ACHN (cell line): Measurements from ENCODE around the gene RYK.
"Not testable (repeated sequence)": the region's sequence is repeated elsewhere in the genome, so short reads cannot be mapped to it uniquely, and the experiment has no call there.

Experiments
- DNase-seq: peaks from one replicate; pipeline ENCODE4 v3.0.0-alpha.2; 2015
- in situ Hi-C: cut with HindIII; loops from 2 replicates; pipeline ENCODE4 v1.10.0; 2017; ENCODE audit warnings: low sequenced_read_pairs, low pct_ligation_motif_present, low pct_unique_long_range_greater_than_20kb

The RYK gene

GRCh38 chr3:134232151-134232550 lies 18.5 kb downstream of the RYK start:
- in situ Hi-C loops, result no loop called here
- no peak for DNase-seq

DNA sequence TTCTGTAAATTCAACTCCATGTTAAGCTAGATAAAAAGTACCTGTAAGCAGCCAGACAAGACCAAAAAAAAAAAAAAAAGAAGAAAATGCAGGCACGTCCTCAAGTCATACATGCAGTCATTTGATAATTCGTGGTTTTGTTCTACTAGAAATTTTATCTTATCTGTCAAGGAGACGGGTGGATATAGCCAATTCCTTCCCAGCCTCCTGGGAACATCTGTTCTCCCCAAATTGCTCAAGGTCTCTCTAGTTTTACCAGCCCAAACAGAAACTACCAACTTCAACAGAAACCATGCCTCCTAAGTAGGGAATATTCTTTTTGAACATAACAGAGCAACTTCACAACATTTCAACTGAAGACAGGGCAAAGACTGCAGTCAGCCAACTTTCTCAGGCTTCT lies 19.5 kb downstream of the RYK start:
- in situ Hi-C loops, result no loop called here
- no peak for DNase-seq

DNA sequence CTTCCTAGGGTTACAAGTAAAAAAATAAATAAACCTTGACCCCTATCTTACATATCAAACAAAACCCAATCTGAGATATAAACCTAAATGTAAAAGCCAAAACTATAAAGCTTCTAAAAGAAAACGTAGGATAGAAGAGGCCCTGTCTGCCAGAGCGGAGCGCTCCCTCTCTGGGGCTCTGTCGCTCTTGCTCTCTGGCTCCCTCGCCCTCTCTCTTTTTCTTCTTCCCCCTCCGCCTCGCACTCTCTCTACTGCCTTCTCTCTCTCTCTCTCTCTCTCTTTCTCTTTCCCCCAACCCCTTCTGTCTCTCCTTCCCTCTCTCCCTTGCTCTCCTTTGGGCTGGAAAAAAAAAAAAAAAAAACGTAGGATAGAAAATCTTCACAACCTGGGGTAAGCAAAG lies 21.6 kb downstream of the RYK start:
- DNase-seq, result no peak

GRCh38 chr3:134228479-134228878 lies 22.2 kb downstream of the RYK start:
- DNase-seq, result no peak
- in situ Hi-C loops, result no loop called here

More for the DNA sequence above, 21.6 kb downstream of the RYK start:
- in situ Hi-C loops, result no loop called here

DNA sequence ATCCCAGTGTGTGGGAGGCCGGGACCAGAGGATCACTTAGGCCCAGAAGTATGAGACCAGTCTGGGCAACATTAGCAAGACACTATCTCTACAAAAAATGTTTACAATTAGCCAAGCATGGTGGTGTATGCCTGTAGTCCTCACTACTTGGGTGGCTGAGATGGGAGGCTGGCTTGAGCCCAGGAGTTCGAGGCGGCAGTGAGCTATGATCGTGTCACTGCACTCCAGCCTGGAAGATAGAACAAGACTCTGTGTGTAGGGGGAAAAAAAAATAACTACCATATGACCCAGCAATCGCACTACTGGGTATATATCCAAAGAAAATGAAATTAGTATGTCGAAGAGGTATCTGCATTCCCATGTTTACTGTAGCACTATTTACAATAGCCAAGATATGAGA lies 22.6 kb downstream of the RYK start:
- in situ Hi-C loops, result no loop called here

GRCh38 chr3:134224796-134225156 lies 25.9 kb downstream of the RYK start:
- DNase-seq, in situ Hi-C loops: not testable (repeated sequence)

More for the DNA sequence above, 22.6 kb downstream of the RYK start:
- no peak for DNase-seq

GRCh38 chr3:134222835-134223234 lies 27.8 kb downstream of the RYK start:
- in situ Hi-C loops, result no loop called here
- DNase-seq, result no peak

GRCh38 chr3:134216851-134217250 lies 33.8 kb downstream of the RYK start:
- DNase-seq, result no peak
- in situ Hi-C loops, result no loop called here

DNA sequence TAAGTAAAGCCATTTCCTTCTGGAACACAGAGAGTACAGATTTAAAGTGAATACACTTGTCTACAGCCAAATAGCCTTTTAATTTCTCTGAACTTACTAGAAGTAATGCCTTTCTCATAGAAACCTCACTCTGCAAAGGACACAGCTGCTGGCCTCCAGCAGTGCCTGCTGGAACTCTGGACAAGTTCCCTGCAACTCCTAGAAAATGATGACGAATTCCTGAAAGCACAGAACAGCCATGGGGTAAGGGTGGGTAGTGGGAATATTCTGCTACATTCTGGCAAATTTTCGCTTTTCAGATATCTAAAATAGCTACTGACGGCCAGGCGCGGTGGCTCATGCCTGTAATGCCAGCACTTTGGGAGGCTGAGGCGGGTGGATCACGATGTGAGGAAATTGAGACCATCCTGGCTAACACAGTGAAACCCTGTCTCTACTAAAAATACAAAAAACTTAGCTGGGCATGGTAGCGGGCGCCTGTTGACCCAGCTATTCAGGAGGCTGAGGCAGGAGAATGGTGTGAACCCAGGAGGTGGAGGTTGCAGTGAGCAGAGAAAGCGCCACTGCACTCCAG lies 34.4 kb downstream of the RYK start:
- no peak for DNase-seq
- in situ Hi-C loops, result no loop called here

DNA sequence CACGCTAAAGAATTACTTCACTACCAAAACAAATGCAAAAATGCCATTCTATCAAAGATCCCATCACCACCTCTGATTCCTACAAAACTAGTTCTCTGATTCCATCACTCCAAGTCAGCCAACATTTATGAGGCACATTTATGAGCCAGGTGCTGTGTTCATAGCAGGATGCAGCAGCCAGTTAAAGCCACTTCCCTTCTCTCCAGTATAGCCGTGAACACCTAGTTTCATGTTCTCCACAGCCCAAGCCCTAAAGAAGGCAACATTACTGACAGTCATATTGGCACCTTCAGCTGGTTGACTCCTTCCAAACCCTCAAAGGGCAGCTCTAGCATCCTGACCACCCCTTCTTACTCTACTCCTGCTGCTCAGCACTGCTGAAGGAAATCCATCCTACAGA lies 36.4 kb downstream of the RYK start:
- in situ Hi-C loops, result no loop called here
- DNase-seq, result no peak

DNA sequence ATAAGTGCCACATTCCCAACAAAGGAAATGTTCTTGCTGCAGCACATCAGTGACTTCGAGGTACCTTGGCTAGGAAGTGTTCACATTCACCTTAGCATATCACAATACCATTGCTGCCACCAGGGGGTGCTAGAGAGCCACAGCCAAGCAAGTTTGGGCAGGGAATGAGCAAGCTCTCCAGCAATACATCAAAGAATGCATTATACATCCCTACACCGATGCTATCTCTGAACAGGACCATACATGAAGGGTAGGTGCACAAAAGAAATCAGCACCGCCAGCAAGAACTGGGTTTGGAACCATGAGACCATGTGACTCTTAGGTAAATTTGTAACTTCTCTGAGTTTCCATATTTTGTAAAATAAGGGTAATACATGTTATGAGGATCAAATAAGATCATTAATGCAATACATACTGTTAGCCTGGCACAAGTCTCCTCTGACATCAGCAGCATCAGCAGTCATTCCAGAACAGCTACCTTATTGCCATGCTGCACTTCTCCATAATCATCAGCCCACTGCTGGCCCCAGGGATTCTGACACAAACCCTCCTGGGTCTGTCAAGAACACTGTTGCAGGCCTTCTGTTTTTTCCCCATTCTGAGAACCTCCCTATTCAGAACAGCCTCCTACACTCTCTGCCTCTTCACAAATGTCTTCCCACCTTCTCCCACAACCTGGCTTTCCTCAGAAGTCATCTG lies 37.5 kb downstream of the RYK start:
- in situ Hi-C loops, result no loop called here
- peak; percentile 65 for DNase-seq

GRCh38 chr3:134211797-134212196 lies 38.9 kb downstream of the RYK start:
- DNase-seq, result peak; percentile 45
- in situ Hi-C loops, result no loop called here

DNA sequence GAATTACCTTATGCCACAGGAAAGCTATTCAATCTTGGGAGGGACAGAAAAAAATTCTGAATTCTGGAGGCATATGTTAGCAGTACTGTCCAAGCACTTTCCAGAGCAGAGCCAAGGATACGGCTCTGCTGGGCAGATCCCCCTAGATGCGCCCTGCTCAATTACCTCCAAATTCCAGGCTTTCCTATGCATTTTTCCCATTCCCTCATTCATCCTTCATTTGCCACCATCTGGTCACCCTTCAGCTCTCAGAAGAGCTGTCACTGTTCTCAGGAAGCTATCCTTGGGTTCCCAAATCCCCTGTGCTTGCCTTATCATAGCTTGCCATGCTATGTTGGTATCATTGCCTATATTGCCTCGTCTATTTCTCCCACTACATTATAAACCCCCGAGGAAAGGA lies 45.2 kb downstream of the RYK start:
- DNase-seq, result no peak
- in situ Hi-C loops, result no loop called here

- in situ Hi-C loops, result no loop called here
- no peak for DNase-seq
Measured at GRCh38 chr3:134201201-134202130, 49.2 kb downstream of the RYK start.

DNA sequence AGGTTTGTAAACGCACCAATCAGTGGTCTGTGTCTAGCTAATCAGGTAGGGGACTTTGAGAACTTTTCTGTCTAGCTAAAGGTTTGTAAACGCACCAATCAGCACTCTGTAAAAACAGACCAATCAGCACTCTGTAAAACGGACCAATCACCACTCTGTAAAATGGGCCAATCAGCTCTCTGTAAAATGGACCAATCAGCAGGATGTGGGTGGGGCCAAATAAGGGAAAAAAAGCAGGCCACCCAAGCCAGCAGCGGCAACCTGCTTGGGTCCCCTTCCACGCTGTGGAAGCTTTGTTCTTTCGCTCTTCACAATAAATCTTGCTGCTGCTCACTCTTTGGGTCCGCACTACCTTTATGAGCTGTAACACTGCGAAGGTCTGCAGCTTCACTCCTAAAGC lies 50.8 kb downstream of the RYK start:
- in situ Hi-C loops, DNase-seq: not testable (repeated sequence)

DNA sequence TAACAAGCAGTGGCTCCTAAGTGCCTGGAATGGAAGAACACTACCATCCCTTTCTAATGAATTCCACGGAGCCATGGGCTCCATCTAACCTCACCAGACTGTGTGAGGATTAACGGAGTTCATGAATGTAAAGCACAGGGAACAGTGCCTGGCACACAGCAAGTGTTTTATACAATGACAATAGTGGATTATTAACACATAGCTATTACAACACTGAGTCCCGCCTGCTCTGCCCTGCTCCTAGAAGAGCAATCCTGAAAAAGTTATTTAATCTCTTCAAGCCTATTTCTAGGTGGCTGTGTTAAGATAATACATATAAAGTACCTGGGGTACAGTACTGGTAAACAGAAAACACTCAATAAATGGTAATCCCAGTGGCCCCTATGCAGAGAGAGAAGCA lies 51.4 kb downstream of the RYK start:
- in situ Hi-C loops, result no loop called here
- DNase-seq, result no peak

DNA sequence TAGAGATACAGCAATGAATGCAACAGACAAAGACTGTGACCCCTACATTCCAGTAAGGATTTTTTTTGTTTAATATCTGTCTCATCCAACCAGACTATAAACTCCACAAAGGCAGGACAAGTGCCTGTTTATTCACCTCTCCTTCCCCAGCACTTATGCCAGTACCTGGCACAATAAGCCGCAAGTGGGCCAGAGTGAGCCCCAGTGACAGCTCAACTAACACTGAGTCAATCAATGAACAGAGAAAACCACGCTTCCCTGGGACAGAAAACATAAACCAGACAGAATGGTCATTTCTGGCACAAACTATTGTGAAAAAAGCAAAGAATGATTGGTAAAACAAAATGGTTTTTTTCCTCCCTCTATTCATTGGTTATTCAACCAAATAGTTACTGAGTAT lies 52.2 kb downstream of the RYK start:
- in situ Hi-C loops, result no loop called here
- DNase-seq, result no peak

DNA sequence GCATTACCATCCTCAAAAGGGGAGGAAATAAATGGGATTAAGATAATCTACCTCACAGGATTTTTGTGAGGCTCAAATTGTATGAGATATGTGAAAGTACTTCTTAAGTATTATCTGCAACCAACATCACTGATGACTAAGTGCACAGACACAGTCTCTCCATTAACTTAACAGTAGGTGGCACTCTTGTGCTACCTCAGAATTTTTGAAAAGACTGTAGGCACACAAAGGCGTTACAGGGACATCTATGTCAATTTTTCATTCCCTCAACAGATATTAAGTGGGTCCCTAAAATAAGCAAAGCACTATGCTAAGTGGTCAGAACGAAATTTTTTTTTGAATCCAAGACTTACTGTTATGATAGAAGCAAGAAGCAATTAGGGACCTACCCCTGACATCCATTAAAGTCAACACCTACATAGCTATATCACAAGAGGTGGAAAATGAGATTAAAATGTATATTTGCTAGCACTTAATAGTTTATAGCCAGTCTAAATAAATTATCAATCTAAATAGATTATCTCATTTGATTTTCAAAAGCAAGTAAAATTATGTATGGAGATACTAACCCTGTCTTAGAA lies 52.9 kb downstream of the RYK start:
- in situ Hi-C loops, result no loop called here
- peak; percentile 60 for DNase-seq

GRCh38 chr3:134194247-134194646 lies 56.4 kb downstream of the RYK start:
- DNase-seq, result no peak
- in situ Hi-C loops, result no loop called here
